Activated B cell treated with CpG ODN at 0.5 μM for 24 hours (primary cell): ENCODE measurements around the gene CKAP4. TPM values are rescaled to one million over a fixed set of nuclear protein-coding genes. Genes with fewer than 3 reads are reported as not detected.

Source experiments
- ATAC-seq: fragments of 200-7000 bp; cut with Tn5 transposase; one replicate; pipeline ENCODE4 v1.10.0; 2021; ENCODE audit warnings: low read depth, mild to moderate bottlenecking, moderate library complexity
- CTCF ChIA-PET: fragments of 350-600 bp; sonication (Branson Sonifier 250); formaldehyde crosslinking; loops from one replicate; lab custom pipeline; 2021; ENCODE audit warnings: antibody characterized with exemption; lab: Charles Lee
- POLR2A ChIA-PET: fragments of 350-600 bp; sonication (Branson Sonifier 250); formaldehyde crosslinking; loops from one replicate; lab custom pipeline; 2021; ENCODE audit warnings: antibody characterized with exemption; lab: Charles Lee
- DNase-seq: peaks from one replicate; pipeline ENCODE4 v3.0.0; 2022
- H3K27ac Mint-ChIP-seq: one replicate; pipeline ENCODE4 v1.8.0; 2020; ENCODE audit warnings: mixed read lengths
- H3K27me3 Mint-ChIP-seq: one replicate; pipeline ENCODE4 v1.8.0; 2021; ENCODE audit warnings: mixed read lengths
- H3K36me3 Mint-ChIP-seq: one replicate; pipeline ENCODE4 v1.8.0; 2021; ENCODE audit warnings: low read depth, mixed read lengths
- H3K4me1 Mint-ChIP-seq: one replicate; pipeline ENCODE4 v1.8.0; 2021; ENCODE audit warnings: mixed read lengths
- H3K4me3 Mint-ChIP-seq: one replicate; pipeline ENCODE4 v1.8.0; 2020; ENCODE audit warnings: mild to moderate bottlenecking, mixed read lengths
- H3K9me3 Mint-ChIP-seq: one replicate; pipeline ENCODE4 v1.8.0; 2020; ENCODE audit warnings: mixed read lengths
- intact Hi-C: fragments of 100-400 bp; cut with micrococcal nuclease; formaldehyde crosslinking; loops from one replicate; pipeline ENCODE4 v1.15.1; 2024
- total RNA-seq: library from RNA; stranded (reverse); gene quantifications from 2 replicates; pipeline ENCODE4 v1.2.3, GENCODE V29; 2022
- TF ChIP-seq, protein P1 (sequence below): fragments of 200-600 bp; IDR thresholded peaks from one replicate; pipeline ENCODE4 v1.8.0; 2022; ENCODE audit warnings: antibody characterized with exemption, mild to moderate bottlenecking

CKAP4 gene
- total RNA-seq, 1 donor from 2014 or later, result 15.9 TPM

DNA sequence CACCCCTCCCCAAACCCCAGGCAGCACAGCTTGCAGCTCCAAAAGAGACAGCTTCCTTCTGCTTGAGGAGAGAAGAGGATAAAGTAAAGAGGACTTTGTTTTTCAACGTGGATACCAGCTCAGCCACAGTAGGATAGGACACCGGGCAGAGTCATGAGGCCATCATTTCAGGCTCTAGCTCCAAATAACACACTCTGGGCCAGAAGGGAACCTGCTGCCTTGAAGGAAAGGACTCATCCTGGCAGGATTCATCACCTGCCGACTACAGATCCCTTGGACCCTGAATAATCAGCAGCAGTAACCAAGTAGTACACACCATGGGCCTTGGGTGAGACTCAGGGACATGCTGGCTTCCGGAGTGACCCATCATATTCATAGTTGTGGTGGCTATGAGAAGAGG lies 10.4 kb upstream of the CKAP4 start:
- CTCF ChIA-PET, result interaction anchor here (1.2 kb wide), 1 partner anchor 24 kb away, joined by 3 read pairs; no protein-coding TSS in a partner anchor
- no peak for ATAC-seq
- intact Hi-C loops, result no loop called here
- H3K27ac Mint-ChIP-seq, result no peak overlapping the region
- POLR2A ChIA-PET, result no interaction called here
- TF ChIP-seq, protein P1, sequence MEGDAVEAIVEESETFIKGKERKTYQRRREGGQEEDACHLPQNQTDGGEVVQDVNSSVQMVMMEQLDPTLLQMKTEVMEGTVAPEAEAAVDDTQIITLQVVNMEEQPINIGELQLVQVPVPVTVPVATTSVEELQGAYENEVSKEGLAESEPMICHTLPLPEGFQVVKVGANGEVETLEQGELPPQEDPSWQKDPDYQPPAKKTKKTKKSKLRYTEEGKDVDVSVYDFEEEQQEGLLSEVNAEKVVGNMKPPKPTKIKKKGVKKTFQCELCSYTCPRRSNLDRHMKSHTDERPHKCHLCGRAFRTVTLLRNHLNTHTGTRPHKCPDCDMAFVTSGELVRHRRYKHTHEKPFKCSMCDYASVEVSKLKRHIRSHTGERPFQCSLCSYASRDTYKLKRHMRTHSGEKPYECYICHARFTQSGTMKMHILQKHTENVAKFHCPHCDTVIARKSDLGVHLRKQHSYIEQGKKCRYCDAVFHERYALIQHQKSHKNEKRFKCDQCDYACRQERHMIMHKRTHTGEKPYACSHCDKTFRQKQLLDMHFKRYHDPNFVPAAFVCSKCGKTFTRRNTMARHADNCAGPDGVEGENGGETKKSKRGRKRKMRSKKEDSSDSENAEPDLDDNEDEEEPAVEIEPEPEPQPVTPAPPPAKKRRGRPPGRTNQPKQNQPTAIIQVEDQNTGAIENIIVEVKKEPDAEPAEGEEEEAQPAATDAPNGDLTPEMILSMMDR, result no peak
- H3K27me3 Mint-ChIP-seq, result no peaks in the 10 kb centered on the region
- DNase-seq, result no peak
- no peaks in the 10 kb centered on the region for H3K36me3 Mint-ChIP-seq
- no peak overlapping the region for H3K4me3 Mint-ChIP-seq
- H3K4me1 Mint-ChIP-seq, result peaks cover 4% of the 10 kb centered on the region
- peaks cover 2% of the 10 kb centered on the region for H3K9me3 Mint-ChIP-seq

DNA sequence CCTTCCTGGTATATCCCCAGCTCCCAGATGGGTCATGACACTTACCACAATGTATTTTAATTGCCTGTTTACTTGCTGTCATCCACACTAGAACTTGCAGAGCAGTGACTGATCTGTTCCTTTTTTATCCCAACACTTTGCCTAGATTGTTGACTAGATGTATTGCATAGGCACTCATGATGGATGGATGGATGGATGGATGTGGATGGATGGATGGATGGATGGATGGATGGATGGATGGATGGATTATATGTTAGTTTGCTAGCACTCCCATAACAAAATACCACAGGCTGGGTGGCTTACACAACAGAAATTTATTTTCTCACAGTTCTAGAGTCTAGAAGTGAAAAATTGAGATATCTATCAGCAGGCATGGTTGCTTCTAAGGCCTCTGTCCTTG lies 8.7 kb upstream of the CKAP4 start:
- TF ChIP-seq, protein P1, result no peak
- H3K4me3 Mint-ChIP-seq, result no peak overlapping the region
- DNase-seq (no peak), ATAC-seq (no peak)
- H3K9me3 Mint-ChIP-seq, result peaks cover 2% of the 10 kb centered on the region
- no peak overlapping the region for H3K27ac Mint-ChIP-seq
- H3K27me3 Mint-ChIP-seq, result no peaks in the 10 kb centered on the region
- intact Hi-C loops, result no loop called here
- peaks cover 9% of the 10 kb centered on the region for H3K4me1 Mint-ChIP-seq
- H3K36me3 Mint-ChIP-seq, result no peaks in the 10 kb centered on the region
- ChIA-PET POLR2A (no interaction called here), CTCF (no interaction called here)

DNA sequence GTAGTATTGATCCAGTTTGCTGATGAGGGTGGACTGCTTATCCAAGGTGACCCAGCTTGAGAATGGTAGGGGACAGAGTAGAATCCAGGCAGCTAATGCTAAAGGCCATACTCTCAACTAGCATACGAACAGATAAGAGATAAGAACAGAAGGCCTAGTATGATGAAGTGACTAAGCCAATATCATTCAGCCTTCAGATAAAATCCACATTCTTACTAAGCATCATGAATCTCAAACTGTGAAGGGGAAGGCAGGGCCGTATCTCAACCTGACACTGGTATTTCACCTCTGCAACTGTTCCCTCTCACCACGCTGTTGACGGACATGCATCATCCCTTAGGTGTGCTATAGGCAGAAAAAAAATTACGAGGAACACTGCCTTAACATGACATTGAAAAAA lies 8.1 kb upstream of the CKAP4 start:
- ATAC-seq (no peak), DNase-seq (no peak)
- no peaks in the 10 kb centered on the region for H3K27me3 Mint-ChIP-seq
- no peak overlapping the region for H3K27ac Mint-ChIP-seq
- H3K36me3 Mint-ChIP-seq, result no peaks in the 10 kb centered on the region
- ChIA-PET POLR2A (no interaction called here), CTCF (no interaction called here)
- H3K4me1 Mint-ChIP-seq, result peaks cover 14% of the 10 kb centered on the region
- H3K4me3 Mint-ChIP-seq, result no peak overlapping the region
- intact Hi-C loops, result no loop called here
- peaks cover 2% of the 10 kb centered on the region for H3K9me3 Mint-ChIP-seq
- TF ChIP-seq, protein P1, result no peak

DNA sequence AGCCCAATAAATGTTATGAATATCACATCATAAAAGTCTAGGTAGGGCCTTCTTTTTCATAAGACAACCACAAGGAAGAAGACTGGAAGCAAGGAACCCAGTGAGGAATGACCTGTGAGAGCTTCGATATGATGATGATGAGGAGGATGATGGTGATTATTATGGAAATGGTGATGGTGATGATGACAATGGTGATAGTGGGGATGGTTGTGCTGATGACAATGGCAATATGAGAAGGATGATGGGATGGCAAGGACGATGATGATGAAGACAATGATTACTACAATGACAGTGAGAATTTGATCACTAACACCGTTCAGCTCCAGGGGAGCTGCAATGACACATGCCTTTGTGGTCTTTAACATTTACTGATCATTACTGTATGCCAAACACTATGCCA lies 7.7 kb upstream of the CKAP4 start:
- TF ChIP-seq, protein P1, result no peak
- intact Hi-C loops, result no loop called here
- no peak overlapping the region for H3K4me3 Mint-ChIP-seq
- no peaks in the 10 kb centered on the region for H3K27me3 Mint-ChIP-seq
- peaks cover 2% of the 10 kb centered on the region for H3K9me3 Mint-ChIP-seq
- CTCF ChIA-PET, result no interaction called here
- ATAC-seq (no peak), DNase-seq (no peak)
- H3K27ac Mint-ChIP-seq, result no peak overlapping the region
- peaks cover 17% of the 10 kb centered on the region for H3K4me1 Mint-ChIP-seq
- POLR2A ChIA-PET, result no interaction called here
- no peaks in the 10 kb centered on the region for H3K36me3 Mint-ChIP-seq

DNA sequence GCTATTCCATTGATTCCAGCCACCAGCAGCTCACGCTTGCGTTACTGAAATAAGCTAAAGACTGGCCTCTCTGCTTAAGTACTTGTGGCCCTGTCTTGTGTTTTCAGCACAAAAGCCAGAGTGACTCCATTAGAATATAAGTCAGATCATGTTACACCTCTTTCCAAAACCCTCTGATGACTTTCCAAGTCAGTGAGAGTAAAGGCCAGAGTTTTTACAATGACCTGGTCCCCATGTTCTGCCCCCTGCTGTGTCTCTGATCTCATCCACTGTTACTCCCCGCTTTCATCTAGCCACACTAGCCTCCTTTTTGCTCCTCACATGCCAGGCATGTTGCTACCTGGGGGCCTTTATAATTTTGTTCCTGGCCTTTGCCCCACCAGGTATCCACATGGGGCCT lies 6.9 kb upstream of the CKAP4 start:
- H3K4me3 Mint-ChIP-seq, result no peak overlapping the region
- DNase-seq (no peak), ATAC-seq (no peak)
- no peak overlapping the region for H3K27ac Mint-ChIP-seq
- intact Hi-C loops, result no loop called here
- CTCF ChIA-PET, result no interaction called here
- POLR2A ChIA-PET, result no interaction called here
- H3K4me1 Mint-ChIP-seq, result peaks cover 19% of the 10 kb centered on the region
- TF ChIP-seq, protein P1, result no peak
- H3K9me3 Mint-ChIP-seq, result no peaks in the 10 kb centered on the region
- H3K36me3 Mint-ChIP-seq, result no peaks in the 10 kb centered on the region
- no peaks in the 10 kb centered on the region for H3K27me3 Mint-ChIP-seq
